ENCODE measurements around the gene ACAD10.
A peak's percentile ranks its signal among the peaks of the same experiment; 100 is the strongest.
"Not testable (repeated sequence)": the region's sequence is repeated elsewhere in the genome, so short reads cannot be mapped to it uniquely, and the experiment has no call there.

The ACAD10 gene

GRCh38 chr12:111748867-111749266 is 63.0 kb downstream of the ACAD10 start:
- no peak for DNase-seq (ENCODE audit: low read depth in 3 of 3, low spot score in 1 of 3)

- no peak for DNase-seq (ENCODE audit: low read depth in 3 of 3, low spot score in 1 of 3)
Observed at GRCh38 chr12:111749391-111749790, 63.5 kb downstream of the ACAD10 start.

- DNase-seq (ENCODE audit: low read depth in 3 of 3, low spot score in 1 of 3) = no peak
Observed at GRCh38 chr12:111753144-111753881, 67.5 kb downstream of the ACAD10 start.

- no peak for DNase-seq (ENCODE audit: low read depth in 3 of 3, low spot score in 1 of 3)
Observed at GRCh38 chr12:111754671-111755070, 68.8 kb downstream of the ACAD10 start.

- no peak for DNase-seq (ENCODE audit: low read depth in 3 of 3, low spot score in 1 of 3)
Observed at GRCh38 chr12:111756196-111756595, 70.3 kb downstream of the ACAD10 start.

- no peak for DNase-seq (ENCODE audit: low read depth in 3 of 3, low spot score in 1 of 3)
Observed at GRCh38 chr12:111756681-111757080, 70.8 kb downstream of the ACAD10 start.

- no peak for DNase-seq (ENCODE audit: low read depth in 3 of 3, low spot score in 1 of 3)
Observed at GRCh38 chr12:111757361-111758119, 71.7 kb downstream of the ACAD10 start.

GRCh38 chr12:111758120-111758561 is 72.3 kb downstream of the ACAD10 start:
- DNase-seq (ENCODE audit: low read depth in 3 of 3, low spot score in 1 of 3) = no peak

- no peak for DNase-seq (ENCODE audit: low read depth in 3 of 3, low spot score in 1 of 3)
Observed at GRCh38 chr12:111759271-111759670, 73.4 kb downstream of the ACAD10 start.

- DNase-seq (ENCODE audit: low read depth in 3 of 3, low spot score in 1 of 3) = no peak
Observed at GRCh38 chr12:111759991-111760390, 74.1 kb downstream of the ACAD10 start.

- no peak for DNase-seq (ENCODE audit: low read depth in 3 of 3, low spot score in 1 of 3)
Observed at GRCh38 chr12:111761099-111761498, 75.2 kb downstream of the ACAD10 start.

GRCh38 chr12:111761706-111762105 is 75.9 kb downstream of the ACAD10 start:
- no peak for DNase-seq (ENCODE audit: low read depth in 3 of 3, low spot score in 1 of 3)

GRCh38 chr12:111763552-111763951 is 77.7 kb downstream of the ACAD10 start:
- DNase-seq (ENCODE audit: low read depth in 3 of 3, low spot score in 1 of 3) = not testable (repeated sequence)

- no peak for DNase-seq (ENCODE audit: low read depth in 3 of 3, low spot score in 1 of 3)
Observed at GRCh38 chr12:111764120-111764821, 78.4 kb downstream of the ACAD10 start.

GRCh38 chr12:111766608-111767361 is 80.9 kb downstream of the ACAD10 start, which contains the start of gene ALDH2:
TSS of gene ALDH2 (plus strand) at chr12:111766933. CDS start at chr12:111766983, 50 bp downstream.
- peak in 2 of 3 donors; percentile 3 to 11 for DNase-seq (ENCODE audit: low read depth in 3 of 3, low spot score in 1 of 3)

- DNase-seq (ENCODE audit: low read depth in 3 of 3, low spot score in 1 of 3) = no peak
Observed at GRCh38 chr12:111767362-111768158, 81.7 kb downstream of the ACAD10 start.

GRCh38 chr12:111768159-111768895 is 82.5 kb downstream of the ACAD10 start:
- DNase-seq (ENCODE audit: low read depth in 3 of 3, low spot score in 1 of 3) = no peak

GRCh38 chr12:111769599-111769998 is 83.7 kb downstream of the ACAD10 start:
- no peak for DNase-seq (ENCODE audit: low read depth in 3 of 3, low spot score in 1 of 3)

- DNase-seq (ENCODE audit: low read depth in 3 of 3, low spot score in 1 of 3) = no peak
Observed at GRCh38 chr12:111773801-111774551, 88.1 kb downstream of the ACAD10 start.

All from stimulated activated CD4-positive, alpha-beta T cell treated with anti-CD3 and anti-CD28 coated beads, TNF-alpha, amount 100 ng/mL, for 1 hour (primary cell).